Effector memory CD4-positive, alpha-beta T cell (primary cell): ENCODE data around the gene CDK2.
"Not testable (repeated sequence)": the region's sequence is repeated elsewhere in the genome, so short reads cannot be mapped to it uniquely, and the experiment has no call there.

ENCODE experiments used
- DNase-seq, 3 donors: peaks; one replicate each; pipeline ENCODE4 v3.0.0-alpha.2; 2020
- H3K27ac ChIP-seq: 2 replicates; pipeline ENCODE4 v1.7.0; 2013; ENCODE audit warnings: mild to moderate bottlenecking, low read length, moderate library complexity; ENCODE audit not compliant: insufficient read depth, poor library complexity, severe bottlenecking
- H3K27me3 ChIP-seq: replicated peaks from 2 replicates; pipeline ENCODE4 v1.7.0; 2013; ENCODE audit warnings: mild to moderate bottlenecking, low read length; ENCODE audit not compliant: insufficient read depth, control insufficient read depth, poor library complexity, severe bottlenecking
- H3K36me3 ChIP-seq: 2 replicates; pipeline ENCODE4 v1.7.0; 2013; ENCODE audit warnings: mild to moderate bottlenecking, low read length, moderate library complexity; ENCODE audit not compliant: control insufficient read depth, insufficient read depth
- H3K4me1 ChIP-seq: 2 replicates; pipeline ENCODE4 v1.7.0; 2013; ENCODE audit warnings: low read length, mild to moderate bottlenecking; ENCODE audit not compliant: control insufficient read depth, insufficient read depth, poor library complexity, severe bottlenecking
- H3K4me3 ChIP-seq: 2 replicates; pipeline ENCODE4 v1.7.0; 2013; ENCODE audit warnings: low read length, low read depth, mild to moderate bottlenecking; ENCODE audit not compliant: insufficient read depth, poor library complexity, severe bottlenecking
- H3K9me3 ChIP-seq: 2 replicates; pipeline ENCODE4 v1.7.0; 2013; ENCODE audit warnings: mild to moderate bottlenecking, low read length, moderate library complexity; ENCODE audit not compliant: control insufficient read depth
- total RNA-seq, 3 donors: gene quantifications; one replicate each; lab custom pipeline; 2026; lab: John Stamatoyannopoulos, UW

The CDK2 gene
- total RNA-seq, result 11.7 to 14.5 (median 13.0) reads per million in 3 donors

- Histone ChIP-seq H3K9me3 (no peaks in the 10 kb centered on the region), H3K4me1 (peaks cover 6% of the 10 kb centered on the region), H3K27ac (peak within 1 kb of the TSS; percentile 65), H3K27me3 (no peaks in the 10 kb centered on the region), H3K4me3 (peak within 1 kb of the TSS; percentile 88), H3K36me3 (no peaks in the 10 kb centered on the region)
- DNase-seq, result peak; percentile 80 to 85 (median 82)
These were observed at the start of gene CDK2 for GRCh38 chr12:55966408-55967281. TSS of gene CDK2 (plus strand) at chr12:55966830. CDS start at chr12:55967009, 179 bp downstream.

- not testable (repeated sequence) for H3K9me3 ChIP-seq, H3K4me3 ChIP-seq, H3K4me1 ChIP-seq, H3K27ac ChIP-seq, DNase-seq, H3K27me3 ChIP-seq
- peaks cover 15% of the 10 kb centered on the region for H3K36me3 ChIP-seq
These were observed 47.6 kb upstream of the CDK2 start for GRCh38 chr12:55919032-55919431.

- H3K4me1 ChIP-seq, result peaks cover 10% of the 10 kb centered on the region
- no peaks in the 10 kb centered on the region for H3K27me3 ChIP-seq
- H3K4me3 ChIP-seq, result no peak overlapping the region
- peaks cover 15% of the 10 kb centered on the region for H3K36me3 ChIP-seq
- no peaks in the 10 kb centered on the region for H3K9me3 ChIP-seq
- H3K27ac ChIP-seq, result no peak overlapping the region
- no peak for DNase-seq
These were observed 44.5 kb upstream of the CDK2 start for GRCh38 chr12:55922126-55922525.

DNA sequence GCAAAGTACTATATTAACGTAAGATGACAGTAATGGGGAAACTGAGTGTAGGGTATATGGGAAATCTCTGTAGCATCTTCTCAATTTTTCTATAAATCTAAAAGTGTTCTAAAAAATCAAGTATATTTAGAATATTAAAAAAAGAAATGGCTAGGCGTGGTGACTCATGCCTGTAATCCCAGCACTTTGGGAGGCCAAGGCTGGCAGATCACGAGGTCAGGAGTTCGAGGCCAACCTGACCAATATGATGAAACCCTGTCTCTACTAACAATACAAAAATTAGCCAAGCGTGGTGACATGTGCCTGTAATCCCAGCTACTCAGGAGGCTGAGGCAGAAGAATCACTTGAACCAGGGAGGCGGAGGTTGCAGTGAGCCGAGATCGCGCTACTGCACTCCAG lies 43.0 kb upstream of the CDK2 start:
- not testable (repeated sequence) for H3K27me3 ChIP-seq, H3K4me3 ChIP-seq, H3K9me3 ChIP-seq, DNase-seq, H3K4me1 ChIP-seq, H3K27ac ChIP-seq
- H3K36me3 ChIP-seq, result peaks cover 15% of the 10 kb centered on the region

DNA sequence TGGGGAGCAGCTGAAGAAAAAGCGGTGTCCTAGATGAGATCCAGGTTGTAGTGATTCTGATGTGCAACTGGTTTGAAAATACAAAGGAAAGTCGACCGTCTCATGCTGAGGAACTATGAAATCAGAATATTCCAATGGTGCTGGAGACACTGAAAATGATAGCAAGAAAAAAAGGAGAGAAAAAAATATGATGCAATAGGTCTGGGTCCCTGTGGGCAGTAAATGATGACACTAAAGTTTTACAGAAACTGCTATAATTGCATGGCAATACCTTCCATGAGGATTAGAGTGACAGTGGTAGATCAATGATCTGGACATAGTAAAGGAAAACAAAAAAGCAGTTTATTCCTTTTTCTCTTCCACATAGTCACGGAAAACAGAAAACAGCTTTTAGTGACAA lies 41.3 kb upstream of the CDK2 start:
- Histone ChIP-seq H3K4me1 (peaks cover 19% of the 10 kb centered on the region), H3K27ac (no peak overlapping the region), H3K4me3 (no peak overlapping the region), H3K36me3 (peaks cover 15% of the 10 kb centered on the region), H3K27me3 (no peaks in the 10 kb centered on the region), H3K9me3 (no peaks in the 10 kb centered on the region)
- DNase-seq, result no peak

DNA sequence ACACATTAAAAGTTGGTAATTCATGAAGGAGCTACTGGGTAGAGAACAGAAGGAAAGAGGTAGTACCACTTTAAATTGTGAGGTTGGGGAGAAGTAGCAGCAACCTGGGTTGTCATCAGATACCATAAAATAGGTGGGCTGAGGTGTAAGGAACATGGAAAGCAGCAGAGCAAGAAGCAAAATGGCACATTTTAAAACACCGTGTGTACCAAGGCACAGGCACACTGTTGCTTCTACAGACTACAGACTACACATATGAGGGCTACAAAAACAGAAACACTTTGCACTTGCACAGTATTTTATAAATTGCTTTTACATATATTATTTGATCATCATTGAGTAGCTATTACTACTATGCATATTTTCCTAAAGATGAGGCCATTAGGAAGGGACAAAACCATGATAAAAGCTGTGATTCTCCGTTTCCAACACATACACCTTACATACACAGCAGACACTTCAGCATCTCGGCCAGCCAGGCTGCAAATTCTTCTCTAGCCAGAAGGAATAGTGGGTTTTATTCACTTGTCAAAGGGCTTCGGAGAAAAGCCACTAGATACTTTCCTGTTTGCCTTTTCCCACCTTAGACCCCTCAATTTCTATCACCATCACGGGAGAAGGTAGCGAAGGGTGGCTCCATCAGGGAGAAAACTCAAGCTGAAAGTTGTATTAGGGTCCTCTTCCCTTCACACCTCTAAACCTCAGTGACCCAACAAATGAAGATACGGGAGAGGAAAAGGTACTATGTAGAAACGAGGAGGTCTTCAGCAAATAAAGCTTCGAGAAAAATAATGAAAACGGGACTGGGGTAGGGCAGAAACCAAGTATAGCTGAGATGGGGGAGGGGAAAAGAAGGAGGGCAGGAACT lies 40.5 kb upstream of the CDK2 start:
- no peaks in the 10 kb centered on the region for H3K27me3 ChIP-seq
- no peaks in the 10 kb centered on the region for H3K9me3 ChIP-seq
- peak overlapping the region; percentile 95 for H3K4me3 ChIP-seq
- peaks cover 9% of the 10 kb centered on the region for H3K36me3 ChIP-seq
- H3K27ac ChIP-seq, result peak overlapping the region; percentile 90
- DNase-seq, result no peak
- peaks cover 19% of the 10 kb centered on the region for H3K4me1 ChIP-seq

GRCh38 chr12:55926738-55927587 lies 39.7 kb upstream of the CDK2 start:
- peaks cover 19% of the 10 kb centered on the region for H3K4me1 ChIP-seq
- peak; percentile 84 to 89 (median 86) for DNase-seq
- H3K27me3 ChIP-seq, result no peaks in the 10 kb centered on the region
- H3K36me3 ChIP-seq, result peaks cover 8% of the 10 kb centered on the region
- H3K9me3 ChIP-seq, result no peaks in the 10 kb centered on the region
- peak overlapping the region; percentile 90 for H3K27ac ChIP-seq
- peak overlapping the region; percentile 95 for H3K4me3 ChIP-seq

- Histone ChIP-seq H3K4me3 (peak within 1 kb of the TSS; percentile 95), H3K36me3 (peaks cover 3% of the 10 kb centered on the region), H3K4me1 (peaks cover 19% of the 10 kb centered on the region), H3K27me3 (no peaks in the 10 kb centered on the region), H3K9me3 (no peaks in the 10 kb centered on the region), H3K27ac (peak within 1 kb of the TSS; percentile 90)
- peak in 2 of 3 donors; percentile 38 to 62 for DNase-seq
These were observed 38.8 kb upstream of the CDK2 start, which contains the start of gene PYM1 for GRCh38 chr12:55927588-55928502. TSS of gene PYM1 (minus strand) at chr12:55927894. CDS start at chr12:55927761, 133 bp downstream.
